ENCODE data around the gene CPPED1.
A peak's percentile ranks its signal among the peaks of the same experiment; 100 is the strongest.

The CPPED1 gene

GRCh38 chr16:12674524-12674923 lies 129.2 kb downstream of the CPPED1 start:
- Histone ChIP-seq H3K27me3 (ENCODE audit: control insufficient read depth in 1 of 2, insufficient read depth in 1 of 2, low read length in 2 of 2) (no peaks in the 10 kb centered on the region), H3K4me1 (ENCODE audit: control insufficient read depth, insufficient read depth, low read depth, low read length) (no peaks in the 10 kb centered on the region), H4K91ac (ENCODE audit: low read length) (no peak overlapping the region), H3K9me3 (ENCODE audit: control insufficient read depth, low read length) (no peaks in the 10 kb centered on the region), H3K36me3 (ENCODE audit: control insufficient read depth in 1 of 2, insufficient read depth in 2 of 2, low read depth in 1 of 2, low read length in 2 of 2) (peaks cover 0 to 2% of the 10 kb centered on the region in 2 experiments), H3K14ac (ENCODE audit: low read length in 2 of 2) (no peak overlapping the region), H3K9ac (ENCODE audit: low read length) (no peak overlapping the region), H2BK15ac (ENCODE audit: low read depth, poor library complexity, severe bottlenecking) (no peak overlapping the region), H2AK5ac (ENCODE audit: low read length, severe bottlenecking) (no peak overlapping the region), H3K18ac (ENCODE audit: low read depth in 1 of 2, low read length in 2 of 2) (peak overlapping the region; percentile 46 to 56), H3K27ac (ENCODE audit: low read length, poor library complexity, severe bottlenecking) (no peak overlapping the region), H3K79me1 (replicated peaks; ENCODE audit: low read length, poor library complexity, severe bottlenecking) (no peaks in the 10 kb centered on the region), H2BK12ac (ENCODE audit: low read length in 2 of 2) (peak overlapping the region in 1 of 2 experiments; percentile 43), H3K4me3 (ENCODE audit: insufficient read depth in 1 of 2, low read depth in 1 of 2, low read length in 2 of 2) (no peak overlapping the region), H2AFZ (ENCODE audit: low read depth, low read length) (no peak overlapping the region), H3K23ac (ENCODE audit: low read length in 2 of 2) (no peak overlapping the region), H4K8ac (ENCODE audit: low read length) (no peak overlapping the region), H2BK5ac (ENCODE audit: low read depth, low read length, poor library complexity, severe bottlenecking) (no peak overlapping the region), H3K4me2 (ENCODE audit: low read length, poor library complexity, severe bottlenecking) (no peak overlapping the region), H2BK120ac (ENCODE audit: low read depth, low read length) (no peak overlapping the region), H3K4ac (ENCODE audit: low read depth in 1 of 2, low read length in 2 of 2) (no peak overlapping the region)
- no peak for DNase-seq
- WGBS: 91% methylated on average over 5 of the region's 5 CpGs

- Histone ChIP-seq H2BK120ac (ENCODE audit: low read depth, low read length) (no peak overlapping the region), H2AFZ (ENCODE audit: low read depth, low read length) (no peak overlapping the region), H3K18ac (ENCODE audit: low read depth in 1 of 2, low read length in 2 of 2) (no peak overlapping the region), H3K9ac (ENCODE audit: low read length) (no peak overlapping the region), H3K23ac (ENCODE audit: low read length in 2 of 2) (no peak overlapping the region), H3K36me3 (ENCODE audit: control insufficient read depth in 1 of 2, insufficient read depth in 2 of 2, low read depth in 1 of 2, low read length in 2 of 2) (peaks cover 0 to 2% of the 10 kb centered on the region in 2 experiments), H3K4me2 (ENCODE audit: low read length, poor library complexity, severe bottlenecking) (no peak overlapping the region), H2AK5ac (ENCODE audit: low read length, severe bottlenecking) (no peak overlapping the region), H3K4me3 (ENCODE audit: insufficient read depth in 1 of 2, low read depth in 1 of 2, low read length in 2 of 2) (no peak overlapping the region), H3K4ac (ENCODE audit: low read depth in 1 of 2, low read length in 2 of 2) (no peak overlapping the region), H2BK15ac (ENCODE audit: low read depth, poor library complexity, severe bottlenecking) (no peak overlapping the region), H3K27me3 (ENCODE audit: control insufficient read depth in 1 of 2, insufficient read depth in 1 of 2, low read length in 2 of 2) (no peaks in the 10 kb centered on the region), H3K4me1 (ENCODE audit: control insufficient read depth, insufficient read depth, low read depth, low read length) (no peaks in the 10 kb centered on the region), H3K27ac (ENCODE audit: low read length, poor library complexity, severe bottlenecking) (no peak overlapping the region), H3K79me1 (replicated peaks; ENCODE audit: low read length, poor library complexity, severe bottlenecking) (no peaks in the 10 kb centered on the region), H2BK12ac (ENCODE audit: low read length in 2 of 2) (no peak overlapping the region), H4K91ac (ENCODE audit: low read length) (no peak overlapping the region), H2BK5ac (ENCODE audit: low read depth, low read length, poor library complexity, severe bottlenecking) (no peak overlapping the region), H3K14ac (ENCODE audit: low read length in 2 of 2) (no peak overlapping the region), H4K8ac (ENCODE audit: low read length) (no peak overlapping the region), H3K9me3 (ENCODE audit: control insufficient read depth, low read length) (peaks cover under 1% of the 10 kb centered on the region)
- 29% methylated on average over 5 of the region's 6 CpGs for WGBS
- peak; percentile 25 for DNase-seq
Observed at GRCh38 chr16:12674071-12674470, 129.6 kb downstream of the CPPED1 start.

GRCh38 chr16:12673466-12673865 lies 130.2 kb downstream of the CPPED1 start:
- Histone ChIP-seq H2AFZ (ENCODE audit: low read depth, low read length) (no peak overlapping the region), H2AK5ac (ENCODE audit: low read length, severe bottlenecking) (no peak overlapping the region), H3K4me1 (ENCODE audit: control insufficient read depth, insufficient read depth, low read depth, low read length) (no peaks in the 10 kb centered on the region), H4K91ac (ENCODE audit: low read length) (no peak overlapping the region), H3K79me1 (replicated peaks; ENCODE audit: low read length, poor library complexity, severe bottlenecking) (no peaks in the 10 kb centered on the region), H3K27me3 (ENCODE audit: control insufficient read depth in 1 of 2, insufficient read depth in 1 of 2, low read length in 2 of 2) (no peaks in the 10 kb centered on the region), H3K36me3 (ENCODE audit: control insufficient read depth in 1 of 2, insufficient read depth in 2 of 2, low read depth in 1 of 2, low read length in 2 of 2) (peaks cover 0 to 2% of the 10 kb centered on the region in 2 experiments), H3K27ac (ENCODE audit: low read length, poor library complexity, severe bottlenecking) (no peak overlapping the region), H2BK15ac (ENCODE audit: low read depth, poor library complexity, severe bottlenecking) (no peak overlapping the region), H3K14ac (ENCODE audit: low read length in 2 of 2) (no peak overlapping the region), H3K9ac (ENCODE audit: low read length) (no peak overlapping the region), H3K4ac (ENCODE audit: low read depth in 1 of 2, low read length in 2 of 2) (no peak overlapping the region), H3K23ac (ENCODE audit: low read length in 2 of 2) (no peak overlapping the region), H3K4me3 (ENCODE audit: insufficient read depth in 1 of 2, low read depth in 1 of 2, low read length in 2 of 2) (no peak overlapping the region), H3K9me3 (ENCODE audit: control insufficient read depth, low read length) (peaks cover 7% of the 10 kb centered on the region), H2BK120ac (ENCODE audit: low read depth, low read length) (no peak overlapping the region), H2BK5ac (ENCODE audit: low read depth, low read length, poor library complexity, severe bottlenecking) (no peak overlapping the region), H3K4me2 (ENCODE audit: low read length, poor library complexity, severe bottlenecking) (no peak overlapping the region), H4K8ac (ENCODE audit: low read length) (no peak overlapping the region), H3K18ac (ENCODE audit: low read depth in 1 of 2, low read length in 2 of 2) (no peak overlapping the region), H2BK12ac (ENCODE audit: low read length in 2 of 2) (no peak overlapping the region)
- no peak for DNase-seq
- WGBS: 80% methylated on average over 9 of the region's 10 CpGs

GRCh38 chr16:12672986-12673385 lies 130.7 kb downstream of the CPPED1 start:
- Histone ChIP-seq H3K4me1 (ENCODE audit: control insufficient read depth, insufficient read depth, low read depth, low read length) (no peaks in the 10 kb centered on the region), H2BK15ac (ENCODE audit: low read depth, poor library complexity, severe bottlenecking) (no peak overlapping the region), H4K91ac (ENCODE audit: low read length) (no peak overlapping the region), H3K36me3 (ENCODE audit: control insufficient read depth in 1 of 2, insufficient read depth in 2 of 2, low read depth in 1 of 2, low read length in 2 of 2) (peaks cover 0 to 2% of the 10 kb centered on the region in 2 experiments), H3K14ac (ENCODE audit: low read length in 2 of 2) (no peak overlapping the region), H3K4me3 (ENCODE audit: insufficient read depth in 1 of 2, low read depth in 1 of 2, low read length in 2 of 2) (no peak overlapping the region), H3K79me1 (replicated peaks; ENCODE audit: low read length, poor library complexity, severe bottlenecking) (no peaks in the 10 kb centered on the region), H3K23ac (ENCODE audit: low read length in 2 of 2) (no peak overlapping the region), H2BK5ac (ENCODE audit: low read depth, low read length, poor library complexity, severe bottlenecking) (no peak overlapping the region), H3K18ac (ENCODE audit: low read depth in 1 of 2, low read length in 2 of 2) (no peak overlapping the region), H3K4ac (ENCODE audit: low read depth in 1 of 2, low read length in 2 of 2) (no peak overlapping the region), H3K9ac (ENCODE audit: low read length) (no peak overlapping the region), H2AK5ac (ENCODE audit: low read length, severe bottlenecking) (no peak overlapping the region), H3K4me2 (ENCODE audit: low read length, poor library complexity, severe bottlenecking) (no peak overlapping the region), H2BK12ac (ENCODE audit: low read length in 2 of 2) (no peak overlapping the region), H4K8ac (ENCODE audit: low read length) (no peak overlapping the region), H3K27me3 (ENCODE audit: control insufficient read depth in 1 of 2, insufficient read depth in 1 of 2, low read length in 2 of 2) (no peaks in the 10 kb centered on the region), H2AFZ (ENCODE audit: low read depth, low read length) (no peak overlapping the region), H2BK120ac (ENCODE audit: low read depth, low read length) (no peak overlapping the region), H3K9me3 (ENCODE audit: control insufficient read depth, low read length) (peaks cover 11% of the 10 kb centered on the region), H3K27ac (ENCODE audit: low read length, poor library complexity, severe bottlenecking) (no peak overlapping the region)
- DNase-seq: no peak
- WGBS: 93% methylated on average over 6 of the region's 8 CpGs

All from mesenchymal stem cell (in vitro differentiated cells and primary cell).